GM10847 (cell line): ENCODE measurements around the gene DOC2B.
"Not testable (repeated sequence)": the region's sequence is repeated elsewhere in the genome, so short reads cannot be mapped to it uniquely, and the experiment has no call there.

Source experiments
- POLR2A ChIP-seq: IDR thresholded peaks from 2 replicates; pipeline ENCODE4 v1.6.1; 2011; ENCODE audit not compliant: insufficient read length; ENCODE audit errors: extremely low read depth

The DOC2B gene

GRCh38 chr17:146546-146945 lies 34.9 kb downstream of the DOC2B start:
- TF ChIP-seq POLR2A: no peak

- TF ChIP-seq POLR2A: no peak
Measured at GRCh38 chr17:145671-146541, 35.5 kb downstream of the DOC2B start.

GRCh38 chr17:144936-145670 lies 36.3 kb downstream of the DOC2B start:
- TF ChIP-seq POLR2A: no peak

GRCh38 chr17:143785-144281 lies 37.6 kb downstream of the DOC2B start:
- TF ChIP-seq POLR2A: no peak

- TF ChIP-seq POLR2A: no peak
Measured at GRCh38 chr17:142876-143784, 38.3 kb downstream of the DOC2B start.

- TF ChIP-seq POLR2A: no peak
Measured at GRCh38 chr17:142102-142661, 39.3 kb downstream of the DOC2B start.

- not testable (repeated sequence) for TF ChIP-seq POLR2A
Measured at GRCh38 chr17:137166-137807, 44.2 kb downstream of the DOC2B start, which contains the start of gene SCGB1C2. Gene SCGB1C2 (plus strand): TSS chr17:137569. CDS start chr17:137591, 22 bp downstream.
